Keratinocyte (primary cell): ENCODE measurements around the gene ALOX5. TPM values are rescaled to one million over a fixed set of nuclear protein-coding genes. Genes with fewer than 3 reads are reported as not detected.

ENCODE experiments used
- DNase-seq: peaks from one replicate; pipeline ENCODE4 v3.0.0-alpha.2; 2011; ENCODE audit warnings: low read depth, missing footprints, low spot score
- FAIRE-seq: peaks from 2 replicates; lab custom pipeline; 2011; peaks lifted over from hg19 to GRCh38; lab: Jason Lieb, UNC
- H2AFZ ChIP-seq: 2 replicates; pipeline ENCODE4 v1.6.0; 2012; ENCODE audit warnings: low read length, control low read depth, inconsistent platforms; ENCODE audit not compliant: control insufficient read depth
- H3K27ac ChIP-seq: 2 replicates; pipeline ENCODE4 v1.5.1; 2011; ENCODE audit warnings: low read length; ENCODE audit not compliant: control insufficient read depth, insufficient read depth
- H3K27me3 ChIP-seq: 3 replicates; pipeline ENCODE4 v1.6.0; 2011; ENCODE audit warnings: low read length; ENCODE audit not compliant: control insufficient read depth, insufficient read depth; ENCODE audit errors: extremely low read depth
- H3K36me3 ChIP-seq, 2 experiments: 2 replicates in 1 of 2; 3 replicates in 1 of 2; pipeline ENCODE4 v1.5.1; 2011; ENCODE audit warnings: low read length in 2 of 2, mild to moderate bottlenecking in 1 of 2; ENCODE audit not compliant: control insufficient read depth in 2 of 2, insufficient read depth in 2 of 2; ENCODE audit errors: extremely low read depth in 1 of 2
- H3K4me1 ChIP-seq: 3 replicates; pipeline ENCODE4 v1.5.1; 2011; ENCODE audit warnings: low read length; ENCODE audit not compliant: control insufficient read depth, insufficient read depth; ENCODE audit errors: extremely low read depth
- H3K4me2 ChIP-seq: 3 replicates; pipeline ENCODE4 v1.6.0; 2011; ENCODE audit warnings: low read depth, low read length; ENCODE audit not compliant: control insufficient read depth, insufficient read depth; ENCODE audit errors: extremely low read depth
- H3K4me3 ChIP-seq, 3 experiments: fragments of 200-600 bp in 1 of 3; sonication (generic) in 1 of 3; 2 replicates in 2 of 3; 3 replicates in 1 of 3; pipeline ENCODE4 v1.5.1; 2011 to 2016; ENCODE audit warnings: low read length in 3 of 3, mild to moderate bottlenecking in 3 of 3, control low read depth in 2 of 3, inconsistent platforms in 1 of 3, low read depth in 1 of 3, mixed read lengths in 1 of 3, mixed run types in 1 of 3, moderate library complexity in 1 of 3; ENCODE audit not compliant: control insufficient read depth in 2 of 3, insufficient read depth in 2 of 3; ENCODE audit errors: extremely low read depth in 1 of 3
- H3K79me2 ChIP-seq: 2 replicates; pipeline ENCODE4 v1.6.0; 2012; ENCODE audit warnings: low read length; ENCODE audit not compliant: control insufficient read depth, insufficient read depth
- H3K9ac ChIP-seq: 3 replicates; pipeline ENCODE4 v1.6.0; 2011; ENCODE audit warnings: low read length; ENCODE audit not compliant: control insufficient read depth, insufficient read depth; ENCODE audit errors: extremely low read depth
- H3K9me1 ChIP-seq: 3 replicates; pipeline ENCODE4 v1.6.0; 2011; ENCODE audit warnings: low read length; ENCODE audit not compliant: control insufficient read depth, insufficient read depth; ENCODE audit errors: extremely low read depth
- H3K9me3 ChIP-seq: 2 replicates; pipeline ENCODE4 v1.5.1; 2012; ENCODE audit warnings: low read depth, low read length; ENCODE audit not compliant: control insufficient read depth
- H4K20me1 ChIP-seq: 3 replicates; pipeline ENCODE4 v1.6.0; 2011; ENCODE audit warnings: low read length; ENCODE audit not compliant: control insufficient read depth, insufficient read depth; ENCODE audit errors: extremely low read depth
- EZH2 ChIP-seq: IDR thresholded peaks from one replicate; pipeline ENCODE4 v1.6.1; 2012; ENCODE audit warnings: inconsistent platforms, mild to moderate bottlenecking, low read length, moderate library complexity
- dilution Hi-C: fragments of 300-500 bp; cut with MboI; formaldehyde crosslinking; loops from one replicate; pipeline ENCODE4 v1.7.0; 2020; ENCODE audit warnings: low sequenced_read_pairs; ENCODE audit not compliant: extremely low pct_ligation_motif_present
- polyA plus RNA-seq, 5 experiments: library from polyadenylated mRNA; depleted of rRNA in 3 of 5; stranded (reverse) in 3 of 5; stranded (forward) in 1 of 5; unstranded in 1 of 5; fragments of >200 nt; gene quantifications; 1 replicate in 1 of 5; 2 replicates in 3 of 5; 3 replicates in 1 of 5; pipeline versions ENCODE4 v1.2.1 to v1.2.3, GENCODE V29; 2011 to 2012; ENCODE audit warnings: missing spikeins in 2 of 5, low read depth in 1 of 5, low replicate concordance in 1 of 5
- TF ChIP-seq, protein P1 (sequence below), 3 experiments: IDR thresholded peaks in 1 of 3; conservative IDR thresholded peaks in 1 of 3; optimal IDR thresholded peaks in 1 of 3; 2 replicates in 2 of 3; 3 replicates in 1 of 3; pipeline versions ENCODE3 to v1.5.1; 2011; ENCODE audit warnings: low read length in 3 of 3, mild to moderate bottlenecking in 3 of 3, moderate library complexity in 2 of 3, control low read depth in 1 of 3, inconsistent platforms in 1 of 3; ENCODE audit not compliant: insufficient read depth in 2 of 3; ENCODE audit errors: extremely low read depth in 1 of 3

The ALOX5 gene
- polyA plus RNA-seq, 1 donor (not counting 4 experiments of a cell fraction or from before 2014, with no cell fraction given) = not detected

DNA sequence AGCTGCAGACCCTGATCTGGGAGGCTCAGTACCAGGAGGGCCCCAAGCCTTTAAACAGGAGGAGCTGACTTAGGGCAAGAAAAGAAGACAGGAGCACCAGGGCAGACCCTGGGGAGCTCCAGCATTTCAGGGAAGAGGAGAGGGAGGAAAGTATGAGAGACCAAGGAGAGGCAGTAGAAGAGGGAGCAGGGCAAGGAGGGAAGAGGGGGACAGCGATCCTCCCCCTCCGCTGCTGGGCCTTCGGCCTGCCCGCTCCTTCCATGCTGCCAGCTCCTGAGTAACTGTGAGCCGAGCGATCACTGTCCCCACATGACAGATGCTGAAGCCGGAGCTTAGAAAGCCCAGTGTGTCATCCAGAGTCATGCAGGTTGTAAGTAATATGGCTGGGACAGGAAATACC, 65.9 kb downstream of the ALOX5 start:
- no peaks in the 10 kb centered on the region for H3K9me3 ChIP-seq
- no peak overlapping the region for H3K4me2 ChIP-seq
- H3K4me3 ChIP-seq = no peak overlapping the region
- H3K27me3 ChIP-seq = no peaks in the 10 kb centered on the region
- no peaks in the 10 kb centered on the region for H3K36me3 ChIP-seq
- H4K20me1 ChIP-seq = no peaks in the 10 kb centered on the region
- TF ChIP-seq, protein P1, sequence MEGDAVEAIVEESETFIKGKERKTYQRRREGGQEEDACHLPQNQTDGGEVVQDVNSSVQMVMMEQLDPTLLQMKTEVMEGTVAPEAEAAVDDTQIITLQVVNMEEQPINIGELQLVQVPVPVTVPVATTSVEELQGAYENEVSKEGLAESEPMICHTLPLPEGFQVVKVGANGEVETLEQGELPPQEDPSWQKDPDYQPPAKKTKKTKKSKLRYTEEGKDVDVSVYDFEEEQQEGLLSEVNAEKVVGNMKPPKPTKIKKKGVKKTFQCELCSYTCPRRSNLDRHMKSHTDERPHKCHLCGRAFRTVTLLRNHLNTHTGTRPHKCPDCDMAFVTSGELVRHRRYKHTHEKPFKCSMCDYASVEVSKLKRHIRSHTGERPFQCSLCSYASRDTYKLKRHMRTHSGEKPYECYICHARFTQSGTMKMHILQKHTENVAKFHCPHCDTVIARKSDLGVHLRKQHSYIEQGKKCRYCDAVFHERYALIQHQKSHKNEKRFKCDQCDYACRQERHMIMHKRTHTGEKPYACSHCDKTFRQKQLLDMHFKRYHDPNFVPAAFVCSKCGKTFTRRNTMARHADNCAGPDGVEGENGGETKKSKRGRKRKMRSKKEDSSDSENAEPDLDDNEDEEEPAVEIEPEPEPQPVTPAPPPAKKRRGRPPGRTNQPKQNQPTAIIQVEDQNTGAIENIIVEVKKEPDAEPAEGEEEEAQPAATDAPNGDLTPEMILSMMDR (optimal IDR thresholded peaks at IDR 0.05 in 1 of 3, IDR thresholded peaks at IDR 0.05 in 1 of 3, conservative IDR thresholded peaks at IDR 0.05 in 1 of 3; ENCODE audit: extremely low read depth in 1 of 3, insufficient read depth in 2 of 3, low read length in 3 of 3) = no peak
- no peak for TF ChIP-seq EZH2
- FAIRE-seq = no peak
- H3K9me1 ChIP-seq = no peaks in the 10 kb centered on the region
- no peak for DNase-seq
- no peaks in the 10 kb centered on the region for H3K4me1 ChIP-seq
- no peak overlapping the region for H2AFZ ChIP-seq
- H3K9ac ChIP-seq = no peak overlapping the region
- dilution Hi-C loops = no loop called here
- no peaks in the 10 kb centered on the region for H3K79me2 ChIP-seq
- no peak overlapping the region for H3K27ac ChIP-seq

DNA sequence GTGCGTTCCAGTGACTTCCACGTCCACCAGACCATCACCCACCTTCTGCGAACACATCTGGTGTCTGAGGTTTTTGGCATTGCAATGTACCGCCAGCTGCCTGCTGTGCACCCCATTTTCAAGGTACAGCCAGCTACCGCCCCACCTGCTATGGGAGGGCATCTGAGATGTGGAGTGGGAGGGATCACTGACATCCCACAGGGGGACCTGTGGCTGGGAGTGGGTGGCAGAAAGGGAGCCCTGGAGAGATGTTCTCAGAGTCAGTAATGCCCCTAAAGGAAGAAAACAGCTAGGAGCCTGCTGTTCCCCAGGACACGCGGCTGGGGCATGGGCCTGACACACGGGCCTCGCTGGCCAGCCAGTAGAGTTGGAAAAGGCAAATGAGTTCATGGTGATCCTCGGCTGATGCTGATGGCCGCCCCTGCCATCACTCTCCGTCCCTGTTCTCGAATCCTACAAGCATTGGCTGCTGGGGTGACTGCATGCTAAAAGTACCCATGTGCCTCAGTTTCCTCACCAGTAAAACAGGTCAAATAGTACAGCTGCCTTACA, 66.6 kb downstream of the ALOX5 start:
- Histone ChIP-seq H3K27ac (no peak overlapping the region), H3K9ac (no peak overlapping the region), H3K4me2 (no peak overlapping the region), H4K20me1 (no peaks in the 10 kb centered on the region), H3K4me3 (no peak overlapping the region), H3K9me1 (no peaks in the 10 kb centered on the region), H2AFZ (no peak overlapping the region), H3K79me2 (no peaks in the 10 kb centered on the region), H3K27me3 (no peaks in the 10 kb centered on the region), H3K9me3 (no peaks in the 10 kb centered on the region), H3K4me1 (no peaks in the 10 kb centered on the region), H3K36me3 (no peaks in the 10 kb centered on the region)
- dilution Hi-C loops = no loop called here
- no peak for TF ChIP-seq EZH2
- TF ChIP-seq, protein P1 (optimal IDR thresholded peaks at IDR 0.05 in 1 of 3, IDR thresholded peaks at IDR 0.05 in 1 of 3, conservative IDR thresholded peaks at IDR 0.05 in 1 of 3; ENCODE audit: extremely low read depth in 1 of 3, insufficient read depth in 2 of 3, low read length in 3 of 3) = no peak
- no peak for DNase-seq
- FAIRE-seq = no peak
